ENCODE data around the gene ANKRD12. TPM values are rescaled to one million over a fixed set of nuclear protein-coding genes. Genes with fewer than 3 reads are reported as not detected.

Gene ANKRD12
- polyA plus RNA-seq, 1 donor (not counting 4 experiments of a cell fraction or from before 2014, with no cell fraction given): 8.0 TPM

DNA sequence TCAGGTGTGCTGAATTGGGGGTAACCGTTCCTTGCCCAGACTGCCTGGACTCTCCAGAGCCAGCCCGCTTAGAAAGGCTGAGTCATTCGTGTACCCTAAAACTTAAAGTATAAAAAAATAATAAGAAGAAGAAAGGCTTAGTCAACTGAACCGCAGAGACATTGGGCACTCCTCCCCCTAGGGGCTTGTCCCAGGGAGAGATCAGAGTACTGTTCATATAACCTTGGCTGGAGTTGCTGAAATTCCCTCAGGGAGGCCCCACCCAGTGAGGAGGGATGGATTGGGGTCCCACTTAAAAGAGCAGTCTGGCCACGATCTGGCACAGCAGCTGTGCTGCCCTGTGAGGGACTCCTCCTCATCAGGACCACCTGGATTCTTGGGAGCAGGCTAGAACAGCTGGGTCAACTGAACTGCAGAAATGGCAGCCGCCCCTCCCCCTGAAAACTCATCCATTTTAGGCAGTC lies 37.2 kb downstream of the ANKRD12 start:
- H3K4me2 ChIP-seq (ENCODE audit: control insufficient read depth, extremely low read depth, insufficient read depth, low read depth, low read length): no peak overlapping the region
- no peak overlapping the region for H3K9ac ChIP-seq (ENCODE audit: control insufficient read depth, extremely low read depth, insufficient read depth, low read length)
- FAIRE-seq (no peak), DNase-seq (ENCODE audit: low read depth, low spot score) (no peak)
- no peak overlapping the region for H2AFZ ChIP-seq (ENCODE audit: control insufficient read depth, low read length)
- TF ChIP-seq EZH2 (IDR thresholded peaks at IDR 0.05; ENCODE audit: low read length): no peak
- TF ChIP-seq, protein P1, sequence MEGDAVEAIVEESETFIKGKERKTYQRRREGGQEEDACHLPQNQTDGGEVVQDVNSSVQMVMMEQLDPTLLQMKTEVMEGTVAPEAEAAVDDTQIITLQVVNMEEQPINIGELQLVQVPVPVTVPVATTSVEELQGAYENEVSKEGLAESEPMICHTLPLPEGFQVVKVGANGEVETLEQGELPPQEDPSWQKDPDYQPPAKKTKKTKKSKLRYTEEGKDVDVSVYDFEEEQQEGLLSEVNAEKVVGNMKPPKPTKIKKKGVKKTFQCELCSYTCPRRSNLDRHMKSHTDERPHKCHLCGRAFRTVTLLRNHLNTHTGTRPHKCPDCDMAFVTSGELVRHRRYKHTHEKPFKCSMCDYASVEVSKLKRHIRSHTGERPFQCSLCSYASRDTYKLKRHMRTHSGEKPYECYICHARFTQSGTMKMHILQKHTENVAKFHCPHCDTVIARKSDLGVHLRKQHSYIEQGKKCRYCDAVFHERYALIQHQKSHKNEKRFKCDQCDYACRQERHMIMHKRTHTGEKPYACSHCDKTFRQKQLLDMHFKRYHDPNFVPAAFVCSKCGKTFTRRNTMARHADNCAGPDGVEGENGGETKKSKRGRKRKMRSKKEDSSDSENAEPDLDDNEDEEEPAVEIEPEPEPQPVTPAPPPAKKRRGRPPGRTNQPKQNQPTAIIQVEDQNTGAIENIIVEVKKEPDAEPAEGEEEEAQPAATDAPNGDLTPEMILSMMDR (optimal IDR thresholded peaks at IDR 0.05 in 1 of 3, IDR thresholded peaks at IDR 0.05 in 1 of 3, conservative IDR thresholded peaks at IDR 0.05 in 1 of 3; ENCODE audit: extremely low read depth in 1 of 3, insufficient read depth in 2 of 3, low read length in 3 of 3): no peak
- H3K4me3 ChIP-seq (ENCODE audit: control insufficient read depth in 2 of 3, extremely low read depth in 1 of 3, insufficient read depth in 2 of 3, low read depth in 1 of 3, low read length in 3 of 3): no peak overlapping the region
- H3K27me3 ChIP-seq (ENCODE audit: control insufficient read depth, extremely low read depth, insufficient read depth, low read length): no peaks in the 10 kb centered on the region
- H3K27ac ChIP-seq (ENCODE audit: control insufficient read depth, insufficient read depth, low read length): no peak overlapping the region
- H3K36me3 ChIP-seq (ENCODE audit: control insufficient read depth in 2 of 2, extremely low read depth in 1 of 2, insufficient read depth in 2 of 2, low read length in 2 of 2): no peaks in the 10 kb centered on the region
- H3K79me2 ChIP-seq (ENCODE audit: control insufficient read depth, insufficient read depth, low read length): peaks cover 49% of the 10 kb centered on the region
- peaks cover 6% of the 10 kb centered on the region for H3K4me1 ChIP-seq (ENCODE audit: control insufficient read depth, extremely low read depth, insufficient read depth, low read length)
- H4K20me1 ChIP-seq (ENCODE audit: control insufficient read depth, extremely low read depth, insufficient read depth, low read length): no peaks in the 10 kb centered on the region
- dilution Hi-C loops (cut with MboI; ENCODE audit: extremely low pct_ligation_motif_present, low sequenced_read_pairs): no loop called here
- H3K9me3 ChIP-seq (ENCODE audit: control insufficient read depth, low read depth, low read length): no peaks in the 10 kb centered on the region
- H3K9me1 ChIP-seq (ENCODE audit: control insufficient read depth, extremely low read depth, insufficient read depth, low read length): no peaks in the 10 kb centered on the region

DNA sequence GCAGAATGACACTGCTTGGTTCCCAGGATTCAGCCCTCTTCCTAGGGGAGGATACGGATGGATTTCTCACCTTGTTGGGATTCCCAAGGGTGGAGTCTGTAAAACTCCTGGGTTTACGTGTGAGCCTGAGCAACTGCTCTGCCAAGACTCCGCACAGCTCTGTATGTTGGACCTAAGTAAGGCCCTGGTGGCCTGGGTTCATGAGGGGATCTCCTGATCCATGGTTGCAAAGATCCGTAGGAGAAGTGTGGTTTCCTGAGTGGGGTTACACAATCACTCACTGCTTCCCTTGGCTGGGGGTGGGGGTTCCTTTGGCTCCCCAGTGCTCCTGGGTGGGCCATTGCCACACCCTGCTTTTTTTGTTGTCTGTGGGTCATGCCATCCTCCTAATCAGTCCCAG lies 37.7 kb downstream of the ANKRD12 start:
- Histone ChIP-seq H3K9ac (ENCODE audit: control insufficient read depth, extremely low read depth, insufficient read depth, low read length) (no peak overlapping the region), H3K9me1 (ENCODE audit: control insufficient read depth, extremely low read depth, insufficient read depth, low read length) (no peaks in the 10 kb centered on the region), H3K9me3 (ENCODE audit: control insufficient read depth, low read depth, low read length) (no peaks in the 10 kb centered on the region), H3K4me2 (ENCODE audit: control insufficient read depth, extremely low read depth, insufficient read depth, low read depth, low read length) (no peak overlapping the region), H3K36me3 (ENCODE audit: control insufficient read depth in 2 of 2, extremely low read depth in 1 of 2, insufficient read depth in 2 of 2, low read length in 2 of 2) (no peaks in the 10 kb centered on the region), H2AFZ (ENCODE audit: control insufficient read depth, low read length) (no peak overlapping the region), H3K27ac (ENCODE audit: control insufficient read depth, insufficient read depth, low read length) (no peak overlapping the region), H4K20me1 (ENCODE audit: control insufficient read depth, extremely low read depth, insufficient read depth, low read length) (no peaks in the 10 kb centered on the region), H3K79me2 (ENCODE audit: control insufficient read depth, insufficient read depth, low read length) (peaks cover 53% of the 10 kb centered on the region), H3K4me1 (ENCODE audit: control insufficient read depth, extremely low read depth, insufficient read depth, low read length) (peaks cover 6% of the 10 kb centered on the region), H3K4me3 (ENCODE audit: control insufficient read depth in 2 of 3, extremely low read depth in 1 of 3, insufficient read depth in 2 of 3, low read depth in 1 of 3, low read length in 3 of 3) (no peak overlapping the region), H3K27me3 (ENCODE audit: control insufficient read depth, extremely low read depth, insufficient read depth, low read length) (no peaks in the 10 kb centered on the region)
- dilution Hi-C loops (cut with MboI; ENCODE audit: extremely low pct_ligation_motif_present, low sequenced_read_pairs): no loop called here
- TF ChIP-seq, protein P1 (optimal IDR thresholded peaks at IDR 0.05 in 1 of 3, IDR thresholded peaks at IDR 0.05 in 1 of 3, conservative IDR thresholded peaks at IDR 0.05 in 1 of 3; ENCODE audit: extremely low read depth in 1 of 3, insufficient read depth in 2 of 3, low read length in 3 of 3): no peak
- TF ChIP-seq EZH2 (IDR thresholded peaks at IDR 0.05; ENCODE audit: low read length): no peak
- FAIRE-seq (no peak), DNase-seq (ENCODE audit: low read depth, low spot score) (no peak)
